ENCODE results near the gene HSF5.

The HSF5 gene

GRCh38 chr17:58371300-58371950 lies 116.8 kb downstream of the HSF5 start:
- no peak for DNase-seq (ENCODE audit: extremely low read depth in 1 of 2, low read depth in 1 of 2)

DNA sequence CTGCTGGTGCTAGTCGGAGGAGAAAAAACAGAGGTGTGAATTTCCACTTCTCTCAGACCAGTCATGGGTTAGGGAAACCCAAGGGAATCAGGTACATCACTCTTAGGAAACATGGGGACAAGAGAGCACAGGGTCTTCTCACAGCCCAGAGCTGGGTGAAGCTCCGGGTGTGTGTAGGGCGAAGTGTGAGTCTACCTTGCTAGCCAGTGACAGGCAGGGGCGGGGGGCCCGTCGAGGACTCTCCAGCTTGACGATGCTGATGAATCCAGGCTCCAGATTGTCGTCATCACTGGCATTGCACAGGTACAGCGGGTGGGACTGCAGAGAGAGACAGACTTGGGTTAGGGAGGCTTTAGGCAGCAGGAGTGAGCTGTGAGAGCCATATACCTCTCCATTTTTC lies 117.5 kb downstream of the HSF5 start:
- no peak for DNase-seq (ENCODE audit: extremely low read depth in 1 of 2, low read depth in 1 of 2)

GRCh38 chr17:58370309-58370708 lies 117.9 kb downstream of the HSF5 start:
- no peak for DNase-seq (ENCODE audit: extremely low read depth in 1 of 2, low read depth in 1 of 2)
